ENCODE measurements around the gene FYN. TPM values are rescaled to one million over a fixed set of nuclear protein-coding genes. Genes with fewer than 3 reads are reported as not detected.

FYN gene
- total RNA-seq, 2 experiments from 2014 or later, result 201 to 208 TPM

DNA sequence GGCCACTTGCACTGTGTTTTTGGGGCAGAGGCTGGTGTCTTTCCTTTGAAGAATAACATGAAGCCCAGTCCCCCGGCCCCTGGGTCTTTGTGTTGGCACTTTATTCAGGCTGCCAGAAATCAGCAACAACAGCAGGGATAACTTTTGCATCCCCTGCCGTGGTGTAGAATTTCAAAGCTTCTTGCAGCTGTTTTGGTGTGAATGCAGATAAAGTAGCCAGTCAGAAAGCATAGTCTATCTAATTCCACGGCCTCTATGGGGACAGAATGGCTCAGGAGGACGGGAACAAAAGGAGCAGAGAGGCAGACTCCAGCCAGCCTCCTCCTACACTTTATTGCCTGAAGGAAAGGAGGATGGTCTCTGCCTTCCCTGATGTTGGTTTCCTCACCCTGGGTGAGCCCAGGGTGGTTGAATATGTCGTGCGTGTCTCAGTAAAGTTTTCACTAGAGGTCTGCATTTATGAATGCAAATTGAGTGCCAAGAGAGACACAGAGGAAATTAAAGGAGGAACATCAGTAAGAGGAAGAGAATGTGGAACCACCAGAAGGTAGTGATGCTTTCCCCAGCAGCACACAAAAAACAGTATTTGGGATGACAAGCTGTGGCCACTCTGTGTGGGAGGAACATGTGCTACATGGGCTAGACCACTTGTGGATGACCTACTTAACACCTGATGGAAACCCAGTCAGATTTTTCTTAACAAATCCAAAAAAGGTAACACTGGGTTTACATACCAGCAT lies 141.6 kb downstream of the FYN start:
- peaks cover 8% of the 10 kb centered on the region for H3K9me3 Mint-ChIP-seq
- peaks cover 51% of the 10 kb centered on the region for H3K4me1 Mint-ChIP-seq
- no peaks in the 10 kb centered on the region for H3K27me3 Mint-ChIP-seq
- ChIA-PET POLR2A (no interaction called here), CTCF (no interaction called here)
- no peak overlapping the region for H3K27ac Mint-ChIP-seq
- no peak overlapping the region for H3K4me3 Mint-ChIP-seq
- H3K36me3 Mint-ChIP-seq (ENCODE audit: low read depth), result peaks cover 70% of the 10 kb centered on the region
- DNase-seq, result no peak

DNA sequence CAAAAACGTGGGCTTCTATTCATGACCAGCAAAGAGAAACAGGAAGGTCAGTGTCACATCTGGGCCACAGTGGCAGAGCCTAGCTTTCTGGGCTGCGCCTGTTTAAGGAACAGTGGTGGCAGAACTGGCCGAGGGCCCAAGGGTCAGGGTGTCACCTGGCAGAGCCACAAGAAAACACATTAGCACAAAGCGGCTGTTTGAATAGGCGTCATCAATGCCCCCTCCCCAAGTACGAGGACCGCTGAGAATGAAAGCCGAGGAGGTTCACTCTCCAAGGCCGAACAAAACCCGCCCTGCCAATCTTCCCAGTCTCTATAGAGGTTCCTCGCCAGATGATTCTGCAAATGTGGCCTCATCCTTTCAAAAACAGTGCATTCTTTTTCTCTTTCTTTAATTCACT lies 142.4 kb downstream of the FYN start:
- H3K36me3 Mint-ChIP-seq (ENCODE audit: low read depth), result peaks cover 72% of the 10 kb centered on the region
- H3K27me3 Mint-ChIP-seq, result no peaks in the 10 kb centered on the region
- DNase-seq, result no peak
- ChIA-PET POLR2A (no interaction called here), CTCF (no interaction called here)
- H3K4me3 Mint-ChIP-seq, result no peak overlapping the region
- H3K27ac Mint-ChIP-seq, result no peak overlapping the region
- H3K9me3 Mint-ChIP-seq, result peaks cover 8% of the 10 kb centered on the region
- peaks cover 50% of the 10 kb centered on the region for H3K4me1 Mint-ChIP-seq

DNA sequence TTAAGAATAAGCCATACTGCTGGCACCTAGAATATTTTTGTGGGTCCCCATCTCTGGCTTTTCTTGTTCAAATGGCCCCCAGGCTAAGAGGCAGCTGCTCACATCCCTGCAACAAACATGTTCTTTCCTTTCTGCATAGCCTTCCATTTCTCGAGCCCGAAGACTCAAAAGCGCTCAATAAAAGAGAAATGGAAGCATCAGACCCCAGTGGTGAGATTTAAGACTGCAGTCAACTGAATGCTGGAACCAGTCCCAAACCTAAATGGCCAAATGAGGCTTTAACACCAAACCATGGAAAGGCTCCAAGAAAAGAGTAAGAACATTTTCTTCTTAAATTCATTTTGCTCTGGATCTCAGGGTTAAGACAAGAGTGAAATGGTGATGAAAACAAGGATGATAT lies 145.4 kb downstream of the FYN start:
- POLR2A ChIA-PET, result no interaction called here
- DNase-seq, result no peak
- Mint-ChIP-seq H3K27ac (no peak overlapping the region), H3K9me3 (peaks cover 6% of the 10 kb centered on the region), H3K27me3 (no peaks in the 10 kb centered on the region), H3K36me3 (ENCODE audit: low read depth) (peaks cover 56% of the 10 kb centered on the region), H3K4me3 (no peak overlapping the region), H3K4me1 (peaks cover 59% of the 10 kb centered on the region)
- CTCF ChIA-PET, result interaction anchor here (1.0 to 1.9 kb wide), 2 partner anchors 8 to 40 kb away, joined by 3 to 5 read pairs; no protein-coding TSS in a partner anchor

DNA sequence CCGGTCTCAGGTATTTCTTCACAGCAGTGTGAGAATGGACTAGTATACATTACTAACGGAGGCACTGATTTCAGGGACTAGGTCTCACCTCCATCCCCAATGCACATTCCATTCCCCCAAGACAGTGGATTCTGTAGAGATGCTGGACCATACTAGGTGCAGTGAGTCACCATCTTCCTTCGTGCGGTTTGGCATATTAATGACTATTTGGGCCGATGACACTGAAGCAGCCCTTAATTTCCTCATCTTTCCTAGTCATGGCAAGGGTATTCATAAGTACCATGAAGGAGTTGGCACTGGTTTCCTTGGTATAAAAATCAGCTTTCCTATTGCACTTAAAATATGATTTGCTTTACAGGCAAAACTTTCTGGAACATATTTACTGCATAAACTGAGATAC lies 146.2 kb downstream of the FYN start:
- DNase-seq, result no peak
- ChIA-PET POLR2A (interaction anchor here (1.2 to 1.4 kb wide), 3 partner anchors 8 to 33 kb away, joined by 4 to 5 read pairs (median 4); no protein-coding TSS in a partner anchor), CTCF (interaction anchor here (1.0 to 1.9 kb wide), 2 partner anchors 9 to 41 kb away, joined by 3 to 5 read pairs; no protein-coding TSS in a partner anchor)
- Mint-ChIP-seq H3K36me3 (ENCODE audit: low read depth) (peaks cover 48% of the 10 kb centered on the region), H3K9me3 (peaks cover 2% of the 10 kb centered on the region), H3K27ac (no peak overlapping the region), H3K4me3 (no peak overlapping the region), H3K27me3 (no peaks in the 10 kb centered on the region), H3K4me1 (peaks cover 61% of the 10 kb centered on the region)

DNA sequence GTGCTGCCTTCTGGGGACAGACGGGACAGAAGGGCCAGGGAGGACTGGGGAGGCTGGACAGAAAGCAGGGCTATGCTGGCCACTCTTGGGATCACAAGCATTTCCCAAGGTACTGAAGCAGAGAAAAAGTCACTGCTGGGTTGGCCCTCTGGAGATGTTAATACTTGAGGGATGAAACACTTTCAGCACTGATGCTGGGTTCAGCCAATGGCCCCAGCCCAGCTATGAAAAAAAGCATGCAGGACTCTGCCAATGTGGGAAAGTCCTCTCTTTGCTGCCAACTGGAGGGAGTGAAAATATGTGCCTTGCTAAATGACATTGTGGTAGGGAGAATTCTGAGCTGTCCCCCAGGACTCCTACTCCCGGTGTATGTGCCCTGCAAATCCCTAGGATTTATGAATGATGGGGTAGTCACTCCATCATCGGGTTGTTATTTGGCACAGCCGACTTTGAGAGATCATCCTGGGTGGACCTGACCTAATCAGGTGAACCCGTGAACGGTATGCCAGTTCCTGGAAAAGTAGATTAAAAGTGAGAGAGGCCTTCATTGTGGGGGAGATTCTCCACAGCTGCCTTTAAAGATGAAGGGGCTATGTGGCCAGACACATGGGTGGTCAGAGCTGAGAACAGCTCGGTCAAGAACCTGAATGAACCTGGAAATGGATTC lies 147.7 kb downstream of the FYN start:
- H3K27me3 Mint-ChIP-seq, result no peaks in the 10 kb centered on the region
- H3K36me3 Mint-ChIP-seq (ENCODE audit: low read depth), result peaks cover 47% of the 10 kb centered on the region
- peak overlapping the region; percentile 75 for H3K27ac Mint-ChIP-seq
- POLR2A ChIA-PET, result interaction anchor here (1.0 to 1.5 kb wide), 7 partner anchors 10 to 148 kb away, joined by 3 to 5 read pairs (median 4); partner anchors contain the start of gene FYN
- CTCF ChIA-PET, result interaction anchor here (0.6 to 1.9 kb wide), 5 partner anchors 11 to 318 kb away, joined by 4 to 5 read pairs (median 4); no protein-coding TSS in a partner anchor
- H3K9me3 Mint-ChIP-seq, result peaks cover 2% of the 10 kb centered on the region
- H3K4me1 Mint-ChIP-seq, result peaks cover 63% of the 10 kb centered on the region
- H3K4me3 Mint-ChIP-seq, result no peak overlapping the region
- no peak for DNase-seq

DNA sequence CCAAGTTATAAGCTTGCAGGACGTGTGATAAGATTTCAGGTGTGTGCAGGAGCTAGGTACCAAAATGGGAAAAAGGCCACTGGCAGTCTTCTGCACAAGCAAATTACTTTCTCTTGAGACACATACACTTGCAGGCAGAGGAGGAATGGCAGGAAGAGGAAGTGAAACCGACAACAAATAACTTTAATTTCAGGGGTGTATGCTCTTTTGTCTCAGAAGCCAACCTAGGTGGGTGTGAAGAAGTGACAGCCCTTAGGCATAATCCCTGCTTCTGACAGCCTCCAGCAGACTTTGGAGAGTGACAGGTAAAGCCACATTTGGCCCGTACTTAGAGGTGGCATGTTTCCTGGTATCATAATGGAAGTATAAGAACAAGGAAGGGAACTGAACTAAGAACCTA lies 148.7 kb downstream of the FYN start:
- peak overlapping the region; percentile 75 for H3K27ac Mint-ChIP-seq
- ChIA-PET POLR2A (interaction anchor here (1.0 to 1.6 kb wide), 6 partner anchors 12 to 149 kb away, joined by 3 to 5 read pairs (median 4); partner anchors contain the start of gene FYN), CTCF (interaction anchor here (0.7 to 1.6 kb wide), 4 partner anchors 14 to 304 kb away, joined by 3 to 4 read pairs (median 4); no protein-coding TSS in a partner anchor)
- H3K4me1 Mint-ChIP-seq, result peaks cover 55% of the 10 kb centered on the region
- peaks cover 44% of the 10 kb centered on the region for H3K36me3 Mint-ChIP-seq (ENCODE audit: low read depth)
- peaks cover 2% of the 10 kb centered on the region for H3K9me3 Mint-ChIP-seq
- peak overlapping the region; percentile 48 for H3K4me3 Mint-ChIP-seq
- DNase-seq, result no peak
- H3K27me3 Mint-ChIP-seq, result no peaks in the 10 kb centered on the region

DNA sequence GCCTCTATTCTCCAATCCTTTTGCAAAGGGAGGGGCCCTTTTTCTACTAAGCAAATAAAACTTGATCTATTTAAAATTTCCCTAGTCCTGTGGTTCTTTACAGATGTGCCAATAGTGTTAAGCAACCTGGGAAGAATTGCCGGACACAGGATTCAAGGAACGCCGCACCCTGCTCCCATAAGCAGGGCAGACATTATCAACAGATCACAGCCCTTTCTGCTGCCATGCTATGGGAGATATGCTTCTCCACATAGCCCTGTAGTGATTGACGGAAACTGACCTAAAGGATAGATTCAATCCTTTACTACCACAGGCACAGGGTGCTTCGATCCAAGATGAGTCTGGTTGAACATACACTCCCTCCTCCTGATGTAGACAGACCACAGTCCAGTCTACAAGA lies 149.2 kb downstream of the FYN start:
- peaks cover 2% of the 10 kb centered on the region for H3K9me3 Mint-ChIP-seq
- H3K36me3 Mint-ChIP-seq (ENCODE audit: low read depth), result peaks cover 48% of the 10 kb centered on the region
- no peak for DNase-seq
- ChIA-PET CTCF (interaction anchor here (0.7 to 1.6 kb wide), 4 partner anchors 14 to 305 kb away, joined by 3 to 5 read pairs (median 4); no protein-coding TSS in a partner anchor), POLR2A (interaction anchor here (1.1 to 1.6 kb wide), 4 partner anchors 12 to 82 kb away, joined by 3 to 4 read pairs (median 3); no protein-coding TSS in a partner anchor)
- peaks cover 56% of the 10 kb centered on the region for H3K4me1 Mint-ChIP-seq
- H3K27ac Mint-ChIP-seq, result peak overlapping the region; percentile 75
- H3K4me3 Mint-ChIP-seq, result peak overlapping the region; percentile 48
- H3K27me3 Mint-ChIP-seq, result no peaks in the 10 kb centered on the region

DNA sequence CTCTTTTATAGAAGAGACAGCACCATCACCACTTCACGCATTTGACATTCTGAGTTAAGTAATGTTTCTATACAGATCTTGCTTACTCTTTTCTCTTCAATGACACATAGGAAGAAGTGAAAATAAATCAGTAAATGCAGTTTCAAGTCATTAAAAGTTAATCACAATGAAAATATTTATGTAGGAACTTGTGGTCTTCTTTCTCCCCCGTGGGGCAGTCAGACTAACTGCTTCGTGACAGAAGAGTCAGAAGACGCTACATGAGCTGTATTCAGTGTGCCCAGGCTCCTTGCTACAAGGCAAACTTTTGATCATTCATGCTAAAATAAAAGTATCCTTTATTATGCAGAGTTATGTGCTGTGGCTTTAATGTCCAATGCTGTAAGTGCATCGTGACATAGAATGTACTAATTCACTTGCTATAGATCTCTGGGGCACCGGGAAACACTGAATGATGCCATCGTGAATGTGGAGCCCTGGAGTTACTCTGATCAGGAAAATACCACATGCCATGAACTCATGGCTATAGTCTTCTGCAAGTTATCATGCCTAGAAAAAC lies 149.8 kb downstream of the FYN start:
- no peak overlapping the region for H3K4me3 Mint-ChIP-seq
- peaks cover 61% of the 10 kb centered on the region for H3K4me1 Mint-ChIP-seq
- no peak for DNase-seq
- ChIA-PET CTCF (interaction anchor here (0.8 to 1.9 kb wide), 7 partner anchors 13 to 272 kb away, joined by 3 to 8 read pairs (median 5); no protein-coding TSS in a partner anchor), POLR2A (interaction anchor here (1.1 to 1.6 kb wide), 3 partner anchors 13 to 83 kb away, joined by 3 read pairs; no protein-coding TSS in a partner anchor)
- no peak overlapping the region for H3K27ac Mint-ChIP-seq
- H3K9me3 Mint-ChIP-seq, result peaks cover 2% of the 10 kb centered on the region
- H3K27me3 Mint-ChIP-seq, result no peaks in the 10 kb centered on the region
- peaks cover 54% of the 10 kb centered on the region for H3K36me3 Mint-ChIP-seq (ENCODE audit: low read depth)

DNA sequence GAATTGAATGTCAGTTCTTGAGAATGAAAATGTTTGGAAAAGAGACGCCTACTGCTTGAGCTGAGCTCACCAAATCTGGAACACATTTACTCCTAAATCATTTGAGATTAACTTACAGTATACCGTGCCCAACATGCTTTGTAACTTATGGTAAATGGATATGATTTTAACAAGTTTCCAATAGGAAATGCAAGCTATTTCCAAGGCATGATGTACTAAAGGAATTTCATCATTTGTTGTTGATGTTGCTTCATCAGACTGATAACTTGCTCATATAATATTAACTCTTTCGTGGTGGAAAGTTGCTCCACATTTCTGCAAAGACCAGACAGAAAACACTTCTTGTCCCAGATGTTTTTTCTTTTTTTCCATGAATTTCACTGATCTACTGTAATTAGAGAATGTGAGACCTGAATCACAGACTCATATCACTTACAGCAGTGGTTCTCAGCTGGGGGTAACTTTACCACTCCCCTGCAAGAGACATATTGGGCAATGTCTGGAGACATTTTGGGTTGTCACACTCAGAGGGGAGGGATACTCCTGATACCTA lies 151.0 kb downstream of the FYN start:
- peaks cover 2% of the 10 kb centered on the region for H3K9me3 Mint-ChIP-seq
- peaks cover 64% of the 10 kb centered on the region for H3K4me1 Mint-ChIP-seq
- peaks cover 61% of the 10 kb centered on the region for H3K36me3 Mint-ChIP-seq (ENCODE audit: low read depth)
- no peaks in the 10 kb centered on the region for H3K27me3 Mint-ChIP-seq
- H3K27ac Mint-ChIP-seq, result no peak overlapping the region
- no peak for DNase-seq
- H3K4me3 Mint-ChIP-seq, result no peak overlapping the region
- POLR2A ChIA-PET, result interaction anchor here (0.8 to 1.2 kb wide), 5 partner anchors 21 to 305 kb away, joined by 3 read pairs; no protein-coding TSS in a partner anchor
- CTCF ChIA-PET, result interaction anchor here (0.8 to 1.9 kb wide), 14 partner anchors 8 to 321 kb away, joined by 3 to 9 read pairs (median 4); partner anchors contain the start of gene FYN

DNA sequence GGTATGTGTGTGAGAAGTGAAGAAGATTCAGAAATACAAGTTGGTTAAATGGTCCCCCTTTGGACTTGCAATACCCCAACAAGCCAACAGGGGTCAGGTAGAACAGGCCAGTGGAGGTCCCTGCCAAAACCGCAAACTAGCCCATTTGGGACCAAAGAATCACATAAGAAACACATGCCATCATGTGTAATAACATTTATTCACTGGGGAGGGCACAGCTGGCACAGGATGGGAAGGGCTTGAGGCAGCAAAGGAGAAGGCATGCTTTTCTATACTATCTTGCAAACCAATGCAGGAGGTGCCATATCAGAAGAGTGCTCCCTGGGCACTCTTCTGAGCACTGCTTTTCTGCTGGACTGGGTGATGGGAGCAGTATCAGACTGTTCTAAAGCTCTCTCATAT lies 151.5 kb downstream of the FYN start:
- H3K9me3 Mint-ChIP-seq, result peaks cover 2% of the 10 kb centered on the region
- no peaks in the 10 kb centered on the region for H3K27me3 Mint-ChIP-seq
- CTCF ChIA-PET, result interaction anchor here (0.8 to 1.9 kb wide), 14 partner anchors 8 to 321 kb away, joined by 3 to 9 read pairs (median 4); partner anchors contain the start of gene FYN
- H3K4me1 Mint-ChIP-seq, result peaks cover 63% of the 10 kb centered on the region
- POLR2A ChIA-PET, result interaction anchor here (0.8 to 1.2 kb wide), 4 partner anchors 48 to 306 kb away, joined by 3 read pairs; no protein-coding TSS in a partner anchor
- no peak overlapping the region for H3K4me3 Mint-ChIP-seq
- DNase-seq, result peak; percentile 56
- peaks cover 56% of the 10 kb centered on the region for H3K36me3 Mint-ChIP-seq (ENCODE audit: low read depth)
- H3K27ac Mint-ChIP-seq, result no peak overlapping the region

DNA sequence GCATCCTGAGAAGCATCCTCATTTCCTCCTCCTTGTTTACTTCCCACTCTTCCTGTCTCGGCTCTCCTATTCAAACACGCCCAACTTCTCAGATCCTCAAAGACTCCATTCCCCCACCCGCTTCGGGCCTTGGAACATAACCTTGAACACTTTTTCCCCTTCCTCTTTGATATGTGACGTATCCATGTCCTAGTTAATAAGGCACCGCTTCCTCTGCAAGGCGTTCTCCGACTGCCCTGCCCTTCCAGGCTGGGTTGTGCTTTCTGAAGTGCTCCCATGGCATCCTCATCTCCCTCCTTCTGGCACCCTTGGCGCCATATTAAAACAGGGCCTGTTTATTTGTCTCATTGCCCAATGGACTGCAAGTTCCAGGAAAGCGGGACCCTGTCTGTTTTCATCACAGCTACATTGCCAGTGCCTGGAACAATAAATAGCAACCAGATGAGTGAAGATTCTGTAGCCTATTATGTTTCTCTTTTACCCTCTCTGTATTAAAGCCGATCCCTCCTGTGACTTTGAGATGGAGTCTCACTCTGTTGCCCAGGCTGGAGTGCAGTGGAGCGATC lies 152.2 kb downstream of the FYN start:
- H3K9me3 Mint-ChIP-seq, result peaks cover 2% of the 10 kb centered on the region
- no peak overlapping the region for H3K4me3 Mint-ChIP-seq
- ChIA-PET CTCF (interaction anchor here (0.8 to 1.9 kb wide), 6 partner anchors 9 to 272 kb away, joined by 3 to 9 read pairs (median 3); no protein-coding TSS in a partner anchor), POLR2A (no interaction called here)
- no peak for DNase-seq
- H3K27me3 Mint-ChIP-seq, result no peaks in the 10 kb centered on the region
- H3K4me1 Mint-ChIP-seq, result peaks cover 61% of the 10 kb centered on the region
- H3K36me3 Mint-ChIP-seq (ENCODE audit: low read depth), result peaks cover 49% of the 10 kb centered on the region
- no peak overlapping the region for H3K27ac Mint-ChIP-seq

DNA sequence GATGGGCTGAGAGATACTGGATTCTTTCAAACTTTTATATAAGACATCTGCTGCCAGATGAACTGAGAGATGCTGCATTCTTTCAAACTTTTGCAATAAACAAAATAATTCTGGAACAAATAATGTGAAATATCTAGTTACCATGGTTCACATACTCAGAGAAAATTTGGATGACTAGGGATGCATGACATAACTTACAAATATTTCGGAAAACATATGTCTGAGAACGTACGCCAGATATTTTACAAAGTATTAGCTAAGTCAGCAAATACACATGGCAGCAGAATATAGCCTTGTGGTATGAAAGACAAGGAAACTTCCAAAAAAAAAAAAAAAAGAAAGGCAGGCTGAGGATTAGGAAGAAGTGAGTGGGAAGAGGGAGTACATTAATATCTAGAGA lies 154.3 kb downstream of the FYN start:
- H3K36me3 Mint-ChIP-seq (ENCODE audit: low read depth), result peaks cover 54% of the 10 kb centered on the region
- ChIA-PET POLR2A (no interaction called here), CTCF (interaction anchor here (0.8 kb wide), 1 partner anchor 122 kb away, joined by 4 read pairs; no protein-coding TSS in a partner anchor)
- no peak overlapping the region for H3K4me3 Mint-ChIP-seq
- H3K27me3 Mint-ChIP-seq, result no peaks in the 10 kb centered on the region
- DNase-seq, result no peak
- H3K9me3 Mint-ChIP-seq, result no peaks in the 10 kb centered on the region
- H3K27ac Mint-ChIP-seq, result no peak overlapping the region
- H3K4me1 Mint-ChIP-seq, result peaks cover 58% of the 10 kb centered on the region

Measured in activated CD4-positive, alpha-beta memory T cell treated with anti-CD3 and anti-CD28 coated beads, Interleukin-2, amount 10 ng/mL, durations not matched to agents 7 days and 5 days (primary cell).